Measurements from ENCODE around the gene OPN5. TPM values are rescaled to one million over a fixed set of nuclear protein-coding genes. Genes with fewer than 3 reads are reported as not detected.

Gene OPN5
- total RNA-seq, 1 donor from 2014 or later = not detected

DNA sequence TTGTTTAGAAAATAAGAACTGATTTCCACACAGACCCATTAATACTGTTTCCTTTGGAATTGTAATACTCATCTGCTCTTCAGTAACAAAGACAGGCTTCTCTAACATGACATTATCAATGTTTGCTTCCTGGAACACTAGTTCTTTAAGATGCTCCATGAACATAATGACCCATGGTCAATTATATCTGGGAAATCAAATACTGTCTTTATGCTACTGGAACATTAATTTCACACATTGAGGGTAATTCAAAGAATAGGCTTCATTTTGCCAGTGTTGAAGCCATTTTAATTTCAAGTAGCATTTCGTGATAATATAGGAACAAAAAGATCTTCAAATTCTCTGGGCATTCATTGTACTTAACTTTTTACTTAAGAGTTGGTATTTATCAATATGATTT lies 80.9 kb downstream of the OPN5 start:
- TF ChIP-seq, protein P1, sequence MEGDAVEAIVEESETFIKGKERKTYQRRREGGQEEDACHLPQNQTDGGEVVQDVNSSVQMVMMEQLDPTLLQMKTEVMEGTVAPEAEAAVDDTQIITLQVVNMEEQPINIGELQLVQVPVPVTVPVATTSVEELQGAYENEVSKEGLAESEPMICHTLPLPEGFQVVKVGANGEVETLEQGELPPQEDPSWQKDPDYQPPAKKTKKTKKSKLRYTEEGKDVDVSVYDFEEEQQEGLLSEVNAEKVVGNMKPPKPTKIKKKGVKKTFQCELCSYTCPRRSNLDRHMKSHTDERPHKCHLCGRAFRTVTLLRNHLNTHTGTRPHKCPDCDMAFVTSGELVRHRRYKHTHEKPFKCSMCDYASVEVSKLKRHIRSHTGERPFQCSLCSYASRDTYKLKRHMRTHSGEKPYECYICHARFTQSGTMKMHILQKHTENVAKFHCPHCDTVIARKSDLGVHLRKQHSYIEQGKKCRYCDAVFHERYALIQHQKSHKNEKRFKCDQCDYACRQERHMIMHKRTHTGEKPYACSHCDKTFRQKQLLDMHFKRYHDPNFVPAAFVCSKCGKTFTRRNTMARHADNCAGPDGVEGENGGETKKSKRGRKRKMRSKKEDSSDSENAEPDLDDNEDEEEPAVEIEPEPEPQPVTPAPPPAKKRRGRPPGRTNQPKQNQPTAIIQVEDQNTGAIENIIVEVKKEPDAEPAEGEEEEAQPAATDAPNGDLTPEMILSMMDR (IDR thresholded peaks at IDR 0.05; ENCODE audit: insufficient read depth, low read length, poor library complexity, severe bottlenecking) = no peak
- no peaks in the 10 kb centered on the region for H3K27me3 ChIP-seq (ENCODE audit: control insufficient read depth, insufficient read depth, low read length)
- H3K36me3 ChIP-seq (ENCODE audit: control insufficient read depth, insufficient read depth, low read length) = no peaks in the 10 kb centered on the region
- H3K4me3 ChIP-seq (ENCODE audit: low read depth, low read length) = no peak overlapping the region
- no peak for DNase-seq (ENCODE audit: low read depth)

DNA sequence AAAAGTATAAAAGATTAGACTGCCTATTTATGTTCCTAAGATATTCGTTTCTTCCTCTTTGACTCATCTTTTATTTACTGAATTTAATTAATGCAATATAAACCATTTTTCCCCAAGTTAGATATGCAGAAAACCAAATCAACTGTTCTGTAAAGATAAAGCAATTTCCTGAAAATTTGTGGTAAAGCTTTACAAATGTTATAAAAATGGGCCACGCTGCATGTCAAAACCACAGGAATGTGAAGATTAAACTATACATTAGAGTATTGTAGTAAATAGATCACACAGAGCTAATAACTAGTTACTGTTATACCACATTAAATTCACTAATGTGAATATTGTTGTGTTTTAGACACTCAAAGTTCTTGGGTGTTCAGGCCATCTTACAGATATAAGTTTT lies 83.4 kb downstream of the OPN5 start:
- no peak for DNase-seq (ENCODE audit: low read depth)
- no peak overlapping the region for H3K4me3 ChIP-seq (ENCODE audit: low read depth, low read length)
- TF ChIP-seq, protein P1 (IDR thresholded peaks at IDR 0.05; ENCODE audit: insufficient read depth, low read length, poor library complexity, severe bottlenecking) = no peak
- no peaks in the 10 kb centered on the region for H3K27me3 ChIP-seq (ENCODE audit: control insufficient read depth, insufficient read depth, low read length)
- no peaks in the 10 kb centered on the region for H3K36me3 ChIP-seq (ENCODE audit: control insufficient read depth, insufficient read depth, low read length)

DNA sequence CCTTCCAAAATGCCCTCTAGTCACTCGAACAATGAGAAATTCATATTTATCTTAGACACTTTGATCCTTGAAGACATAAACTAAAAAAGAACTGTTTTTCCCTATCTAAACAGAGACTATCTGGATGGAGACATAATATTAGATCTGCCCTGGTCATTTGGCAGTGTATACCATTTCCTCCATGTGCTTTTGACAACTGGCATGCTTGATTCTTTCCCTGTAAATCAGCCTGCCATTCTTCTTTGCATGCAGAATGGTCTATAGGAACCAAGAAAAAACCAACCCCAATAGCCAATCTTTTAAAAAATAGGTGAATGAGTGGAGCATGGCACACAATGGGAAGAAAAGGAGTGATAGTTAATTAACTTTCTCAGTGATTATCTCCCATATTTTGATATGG lies 93.8 kb downstream of the OPN5 start:
- no peaks in the 10 kb centered on the region for H3K36me3 ChIP-seq (ENCODE audit: control insufficient read depth, insufficient read depth, low read length)
- DNase-seq (ENCODE audit: low read depth) = no peak
- H3K27me3 ChIP-seq (ENCODE audit: control insufficient read depth, insufficient read depth, low read length) = no peaks in the 10 kb centered on the region
- TF ChIP-seq, protein P1 (IDR thresholded peaks at IDR 0.05; ENCODE audit: insufficient read depth, low read length, poor library complexity, severe bottlenecking) = no peak
- no peak overlapping the region for H3K4me3 ChIP-seq (ENCODE audit: low read depth, low read length)

Other genes starting within 250 kb of the OPN5 start
- gene ADGRF4, start 83.5 kb upstream of the OPN5 start, total RNA-seq = 5.5 and 7.7 TPM in 2 replicates

Data from kidney epithelial cell (primary cell).